GM19328 (cell line): ENCODE results near the gene KIF1A.

Source experiments
- ATAC-seq: cut with Tn5 transposase; IDR thresholded peaks from one replicate; pipeline ENCODE4 v1.9.1; 2021; ENCODE audit warnings: mild to moderate bottlenecking, moderate library complexity; ENCODE audit not compliant: unreplicated experiment

Gene KIF1A

GRCh38 chr2:240819858-240820606 is at the start of gene KIF1A:
KIF1A (minus strand) TSS chr2:240820219; CDS start chr2:240797752, 22,467 bp downstream.
- no peak for ATAC-seq

DNA sequence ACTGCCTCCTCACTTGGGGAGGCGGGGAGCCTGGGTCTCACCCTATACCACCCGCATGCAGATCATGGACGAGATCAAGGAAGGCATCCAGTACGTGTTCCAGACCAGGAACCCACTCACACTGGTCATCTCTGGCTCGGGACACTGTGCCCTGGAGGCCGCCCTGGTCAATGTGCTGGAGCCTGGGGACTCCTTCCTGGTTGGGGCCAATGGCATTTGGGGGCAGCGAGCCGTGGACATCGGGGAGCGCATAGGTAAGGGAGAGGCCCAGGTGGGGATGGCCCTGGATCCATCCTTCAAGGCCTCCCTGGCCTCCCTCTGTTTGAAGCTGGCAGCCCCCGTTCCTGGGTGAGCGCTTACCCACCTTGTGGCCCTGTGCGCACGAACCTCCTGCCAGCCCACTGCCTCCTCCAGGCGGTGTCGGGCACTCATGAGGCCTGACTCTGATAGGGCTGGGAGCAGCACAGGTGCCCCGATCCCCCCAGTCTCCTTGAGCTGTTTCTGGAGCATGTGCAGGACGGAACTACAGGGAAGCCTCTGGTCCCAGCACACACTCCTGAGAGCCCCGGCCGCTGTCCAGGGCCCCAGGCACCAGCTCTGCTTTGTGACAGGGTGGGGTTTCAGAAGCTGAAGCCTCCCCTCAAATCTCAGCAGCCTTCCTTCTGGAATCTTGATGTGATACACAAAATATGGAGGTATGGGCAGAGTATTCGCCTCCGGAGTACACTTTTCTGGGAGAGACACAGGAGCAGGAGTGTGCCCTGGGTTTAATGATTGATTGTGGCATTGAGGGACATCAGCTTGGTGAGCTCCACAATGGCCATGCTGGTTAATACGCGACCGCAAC is 49.3 kb upstream of the KIF1A start:
- no peak for ATAC-seq

- ATAC-seq: no peak
Measured at GRCh38 chr2:240868286-240869108, 48.5 kb upstream of the KIF1A start, which contains the start of gene AGXT. AGXT (plus strand) TSS chr2:240868824; CDS start chr2:240868866, 42 bp downstream.

- ATAC-seq: no peak
Measured at GRCh38 chr2:240865391-240865790, 45.4 kb upstream of the KIF1A start.

DNA sequence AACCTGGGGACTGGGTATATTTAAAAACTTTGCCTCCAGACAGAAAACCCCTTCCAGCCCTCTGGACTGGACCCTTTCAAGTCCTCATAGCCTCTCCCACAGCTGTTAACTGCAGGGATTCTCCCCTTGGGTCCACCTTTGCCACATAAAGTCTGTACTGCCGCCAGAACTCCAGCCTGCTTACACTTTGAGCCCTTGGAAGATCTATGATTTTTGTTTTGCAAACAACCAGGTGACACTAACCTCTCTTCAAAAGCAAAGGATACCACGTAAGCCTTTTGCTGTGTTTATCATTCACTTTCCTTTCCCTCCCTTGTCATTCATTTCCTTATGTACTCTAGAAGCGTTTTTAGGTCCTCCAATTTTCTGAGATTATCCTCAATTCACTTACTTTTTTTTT is 44.5 kb upstream of the KIF1A start:
- no peak for ATAC-seq

DNA sequence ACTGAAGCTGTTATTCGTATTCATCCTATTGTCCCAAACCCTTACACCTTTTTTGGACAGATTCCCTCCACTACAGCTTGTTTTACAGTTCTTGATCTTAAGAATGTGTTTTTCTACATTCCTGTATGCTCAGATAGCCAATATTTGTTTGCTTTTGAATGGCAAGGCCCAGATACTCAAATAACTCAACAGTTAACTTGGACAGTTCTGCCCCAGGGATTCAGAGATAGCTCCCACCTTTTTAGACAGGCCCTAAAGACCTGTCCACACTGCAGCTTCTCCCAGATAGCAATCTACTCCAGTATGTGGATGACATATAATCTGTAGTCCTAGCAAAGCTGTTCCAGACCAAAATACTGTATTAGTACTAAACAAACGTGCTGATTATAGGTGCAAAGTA is 41.5 kb upstream of the KIF1A start:
- no peak for ATAC-seq

- no peak for ATAC-seq
Measured at GRCh38 chr2:240858871-240859270, 38.9 kb upstream of the KIF1A start.

GRCh38 chr2:240858321-240858720 is 38.3 kb upstream of the KIF1A start:
- ATAC-seq: no peak

- ATAC-seq: no peak
Measured at GRCh38 chr2:240857039-240858008, 37.3 kb upstream of the KIF1A start.

- no peak for ATAC-seq
Measured at GRCh38 chr2:240856151-240856980, 36.3 kb upstream of the KIF1A start.

- ATAC-seq: no peak
Measured at GRCh38 chr2:240855670-240856069, 35.7 kb upstream of the KIF1A start.

GRCh38 chr2:240852671-240853314 is 32.8 kb upstream of the KIF1A start:
- no peak for ATAC-seq

GRCh38 chr2:240851078-240851991 is 31.3 kb upstream of the KIF1A start:
- no peak for ATAC-seq

- no peak for ATAC-seq
Measured at GRCh38 chr2:240850756-240851077, 30.7 kb upstream of the KIF1A start.

DNA sequence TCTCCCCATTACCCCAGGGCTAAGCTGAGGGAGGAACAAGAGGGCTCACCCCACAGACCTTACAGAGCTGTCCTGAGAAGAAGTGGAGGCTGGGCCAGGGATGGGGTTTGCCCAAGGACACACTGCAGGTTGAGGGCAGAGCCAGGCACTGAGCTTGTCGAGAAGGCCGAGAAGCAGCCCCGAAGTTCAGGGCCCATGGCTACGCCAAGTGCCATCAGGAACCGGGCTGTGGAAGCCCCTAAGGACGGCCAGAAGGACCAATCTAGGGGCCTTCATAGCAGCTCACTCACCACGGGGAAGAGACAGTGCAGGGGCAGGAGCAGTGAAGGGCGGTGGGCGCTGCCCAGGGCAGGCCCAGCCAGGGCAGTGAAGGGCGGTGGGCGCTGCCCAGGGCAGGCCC is 30.0 kb upstream of the KIF1A start:
- ATAC-seq: no peak

DNA sequence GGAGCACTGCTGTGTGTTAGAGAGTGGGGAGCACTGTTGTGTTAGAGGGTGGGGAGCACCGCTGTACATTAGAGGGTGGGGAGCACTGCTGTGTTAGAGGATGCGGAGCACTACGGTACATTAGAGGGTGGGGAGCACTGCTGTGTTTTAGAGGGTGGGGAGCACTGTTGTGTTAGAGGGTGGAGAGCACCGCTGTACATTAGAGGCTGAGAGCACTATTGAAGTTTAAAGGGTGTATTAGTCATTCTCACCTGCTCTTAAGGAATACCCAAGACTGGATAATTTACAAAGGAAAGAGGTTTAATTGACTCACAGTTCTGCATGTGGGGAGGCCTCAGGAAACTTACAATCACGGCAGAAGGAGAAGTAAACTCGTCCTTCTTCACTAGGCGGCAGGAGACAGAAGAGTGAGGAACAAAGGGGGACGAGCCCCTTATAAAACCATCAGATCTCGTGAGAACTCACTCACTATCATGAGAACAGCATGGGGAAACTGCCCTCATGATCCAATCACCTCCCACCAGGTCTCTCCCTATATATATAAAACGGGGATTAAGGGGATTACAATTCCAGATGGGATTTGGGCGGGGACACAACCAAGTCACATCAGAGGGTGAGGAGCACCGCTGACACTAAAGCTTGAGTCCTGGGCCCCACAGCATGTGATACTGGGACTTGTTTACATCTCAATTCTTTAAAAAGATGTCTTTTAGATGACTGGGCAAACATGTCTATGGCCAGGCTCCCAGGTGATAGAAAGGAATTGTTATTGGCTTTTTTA is 29.1 kb upstream of the KIF1A start:
- no peak for ATAC-seq

DNA sequence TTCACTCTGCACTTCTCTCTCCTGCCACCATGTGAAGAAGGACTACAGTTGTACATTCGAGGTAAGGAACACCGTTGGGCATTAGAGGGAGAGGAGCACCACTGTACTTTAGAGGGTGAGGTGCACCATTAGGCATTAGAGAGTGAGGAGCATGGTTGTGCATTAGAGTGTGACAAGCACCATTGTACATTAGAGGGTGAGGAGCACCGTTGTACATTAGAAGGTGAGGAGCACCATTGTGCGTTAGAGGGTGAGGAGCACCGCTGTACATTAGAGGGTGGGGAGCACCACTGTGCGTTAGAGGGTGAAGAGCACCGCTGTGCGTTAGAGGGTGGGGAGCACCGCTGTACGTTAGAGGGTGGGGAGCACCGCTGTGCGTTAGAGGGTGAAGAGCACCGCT is 27.8 kb upstream of the KIF1A start:
- no peak for ATAC-seq
